AG04449 (cell line): Measurements from ENCODE around the gene PEMT.

ENCODE experiments used
- CTCF ChIA-PET: fragments of 350-600 bp; formaldehyde crosslinking; extraction: SDS; loops from one replicate; lab custom pipeline; 2021; ENCODE audit warnings: antibody characterized with exemption; lab: Yijun Ruan, JAX
- POLR2A ChIA-PET: fragments of 400-600, 350-600 bp; formaldehyde crosslinking; extraction: SDS; loops from one replicate; lab custom pipeline; 2020; ENCODE audit warnings: antibody characterized with exemption, inconsistent platforms; lab: Yijun Ruan, JAX
- DNase-seq: peaks from one replicate; pipeline ENCODE4 v3.0.0-alpha.2; 2010; ENCODE audit warnings: low read depth, low spot score
- H3K4me3 ChIP-seq: 2 replicates; pipeline ENCODE4 v1.5.1; 2011; ENCODE audit warnings: low read depth, mild to moderate bottlenecking, control low read depth, low read length
- TF ChIP-seq, protein P1 (sequence below): IDR thresholded peaks from one replicate; pipeline ENCODE4 v1.5.1; 2011; ENCODE audit warnings: mild to moderate bottlenecking, moderate library complexity, low read length, control low read depth, inconsistent platforms; ENCODE audit not compliant: insufficient read depth; ENCODE audit errors: missing control alignments

Gene PEMT

DNA sequence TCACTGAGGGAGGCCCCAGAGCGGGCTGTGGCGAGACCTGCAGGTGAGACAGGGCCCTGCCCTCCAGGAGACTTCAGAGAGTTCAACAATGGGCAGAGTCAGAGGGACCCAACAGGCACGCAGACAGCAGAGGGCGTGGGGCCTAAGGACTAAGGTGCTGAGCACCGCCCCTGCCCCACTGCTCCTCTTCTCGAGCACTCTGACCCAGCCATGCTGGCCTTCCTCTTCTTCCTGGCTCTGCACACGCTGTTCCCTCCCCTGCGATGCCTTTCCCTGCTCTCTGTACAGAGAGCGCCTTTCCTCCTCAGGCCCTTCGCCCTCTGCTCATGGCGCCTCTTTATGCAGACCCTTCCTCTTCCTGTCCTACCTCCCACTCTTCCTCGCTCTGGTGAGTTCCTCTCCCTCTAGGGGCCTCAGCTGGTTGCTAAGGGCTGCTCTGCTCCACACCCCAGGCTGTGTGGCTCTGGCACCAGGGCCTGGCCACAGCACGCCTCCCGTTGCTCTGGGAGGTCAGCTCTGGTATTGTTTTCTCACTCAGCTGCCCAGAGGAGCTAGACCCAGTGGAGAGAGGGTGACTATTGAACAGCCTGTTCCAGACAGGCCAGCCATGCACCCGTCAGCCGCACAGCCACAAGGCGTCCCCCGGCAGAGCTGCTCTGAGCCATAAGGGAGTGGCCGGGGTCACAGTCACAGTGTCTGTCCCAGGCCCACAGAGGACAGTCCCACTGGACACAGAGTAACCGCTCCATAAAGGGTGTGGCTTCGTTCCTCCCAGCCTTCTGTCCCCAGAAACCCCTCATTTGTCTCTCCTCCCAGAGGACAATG, 81.7 kb downstream of the PEMT start:
- H3K4me3 ChIP-seq, result no peak overlapping the region
- TF ChIP-seq, protein P1, sequence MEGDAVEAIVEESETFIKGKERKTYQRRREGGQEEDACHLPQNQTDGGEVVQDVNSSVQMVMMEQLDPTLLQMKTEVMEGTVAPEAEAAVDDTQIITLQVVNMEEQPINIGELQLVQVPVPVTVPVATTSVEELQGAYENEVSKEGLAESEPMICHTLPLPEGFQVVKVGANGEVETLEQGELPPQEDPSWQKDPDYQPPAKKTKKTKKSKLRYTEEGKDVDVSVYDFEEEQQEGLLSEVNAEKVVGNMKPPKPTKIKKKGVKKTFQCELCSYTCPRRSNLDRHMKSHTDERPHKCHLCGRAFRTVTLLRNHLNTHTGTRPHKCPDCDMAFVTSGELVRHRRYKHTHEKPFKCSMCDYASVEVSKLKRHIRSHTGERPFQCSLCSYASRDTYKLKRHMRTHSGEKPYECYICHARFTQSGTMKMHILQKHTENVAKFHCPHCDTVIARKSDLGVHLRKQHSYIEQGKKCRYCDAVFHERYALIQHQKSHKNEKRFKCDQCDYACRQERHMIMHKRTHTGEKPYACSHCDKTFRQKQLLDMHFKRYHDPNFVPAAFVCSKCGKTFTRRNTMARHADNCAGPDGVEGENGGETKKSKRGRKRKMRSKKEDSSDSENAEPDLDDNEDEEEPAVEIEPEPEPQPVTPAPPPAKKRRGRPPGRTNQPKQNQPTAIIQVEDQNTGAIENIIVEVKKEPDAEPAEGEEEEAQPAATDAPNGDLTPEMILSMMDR, result no peak
- no peak for DNase-seq
- CTCF ChIA-PET, result interaction anchor here (1.1 to 4.5 kb wide), 4 partner anchors 9 to 156 kb away, joined by 3 to 56 read pairs (median 10); partner anchors contain the start of gene RASD1
- POLR2A ChIA-PET, result interaction anchor here (1.1 to 2.9 kb wide), 2 partner anchors 13 kb away, joined by 3 to 20 read pairs; partner anchors contain the start of gene RASD1

DNA sequence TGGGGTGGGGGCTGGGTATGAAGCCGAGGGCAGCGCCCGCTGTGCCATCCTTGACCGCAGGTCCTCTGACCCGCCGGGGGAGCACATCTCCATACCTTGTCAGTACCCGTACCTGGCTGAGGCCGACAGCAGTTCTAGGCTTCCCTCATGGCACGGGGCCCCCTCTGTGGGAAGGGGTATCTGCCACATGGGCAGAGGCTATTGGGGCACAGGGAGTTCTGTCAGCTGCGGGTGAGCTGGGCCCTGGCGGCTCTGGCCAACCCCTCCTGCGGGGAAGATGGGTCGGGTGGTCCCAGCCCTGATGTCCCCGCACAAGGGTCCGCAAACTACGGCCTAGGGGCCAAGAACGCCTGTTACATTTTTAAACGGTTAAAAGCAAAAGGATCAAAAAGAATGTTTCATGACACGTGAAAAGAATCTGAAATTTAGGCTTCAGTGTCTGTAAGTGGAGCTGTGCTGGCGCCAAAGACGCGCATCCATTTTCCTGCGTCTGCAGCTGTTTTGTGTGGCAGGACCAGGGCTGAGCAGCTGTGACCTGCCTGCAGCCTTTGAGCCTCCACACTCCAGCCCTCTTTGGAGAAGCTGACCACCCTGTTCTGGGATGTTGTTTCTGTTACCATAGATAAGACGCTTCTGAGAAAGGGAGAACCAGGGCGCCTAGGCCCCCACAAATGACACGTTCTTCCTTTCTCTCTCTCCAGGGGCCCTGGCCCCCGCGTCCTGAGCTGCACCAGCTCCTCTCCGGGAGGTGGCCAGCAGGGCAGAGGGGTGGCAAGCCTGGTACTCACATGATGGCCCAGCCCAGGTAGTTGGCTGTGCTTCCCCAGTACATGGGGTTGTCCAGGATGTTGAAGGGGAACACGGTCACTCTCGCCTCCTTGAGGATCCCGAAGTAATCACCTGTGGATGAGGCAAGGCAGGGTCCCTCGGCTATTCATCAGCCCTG, 82.6 kb downstream of the PEMT start:
- CTCF ChIA-PET, result interaction anchor here (0.9 to 4.5 kb wide), 4 partner anchors 9 to 134 kb away, joined by 3 to 56 read pairs (median 4); partner anchors contain the start of gene RASD1
- TF ChIP-seq, protein P1, result no peak
- no peak for DNase-seq
- POLR2A ChIA-PET, result interaction anchor here (1.1 kb wide), 1 partner anchor 14 kb away, joined by 3 read pairs; no protein-coding TSS in a partner anchor
- H3K4me3 ChIP-seq, result no peak overlapping the region

DNA sequence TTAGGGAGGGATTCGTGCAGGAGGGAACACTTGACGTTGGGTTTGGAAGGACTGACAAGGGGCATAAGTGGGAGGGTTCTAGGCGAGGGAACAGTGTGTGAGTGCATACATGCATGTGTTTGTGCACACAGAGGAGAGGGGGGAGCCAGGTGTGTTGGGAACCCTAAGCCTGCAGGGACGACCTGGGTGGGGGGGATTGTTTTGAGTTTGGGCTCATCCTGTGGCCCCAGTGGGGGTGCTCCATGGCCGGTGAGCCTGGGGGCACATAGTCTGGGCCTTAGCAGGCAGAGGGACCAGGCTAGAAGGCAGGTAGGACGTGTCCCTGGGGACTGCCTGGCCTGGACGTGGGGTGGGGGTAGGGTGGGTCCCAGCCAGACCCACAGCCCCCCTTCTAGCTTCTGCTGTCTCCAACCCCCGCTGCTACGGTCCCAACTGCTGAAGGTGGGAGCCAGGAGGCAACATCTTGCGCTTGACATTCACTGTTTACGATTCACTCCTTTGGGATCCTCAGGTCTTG, 83.4 kb downstream of the PEMT start:
- no peak overlapping the region for H3K4me3 ChIP-seq
- ChIA-PET CTCF (interaction anchor here (1.5 to 3.6 kb wide), 3 partner anchors 8 to 60 kb away, joined by 3 to 42 read pairs (median 5); partner anchors contain the start of gene RASD1), POLR2A (no interaction called here)
- TF ChIP-seq, protein P1, result no peak
- DNase-seq, result no peak

DNA sequence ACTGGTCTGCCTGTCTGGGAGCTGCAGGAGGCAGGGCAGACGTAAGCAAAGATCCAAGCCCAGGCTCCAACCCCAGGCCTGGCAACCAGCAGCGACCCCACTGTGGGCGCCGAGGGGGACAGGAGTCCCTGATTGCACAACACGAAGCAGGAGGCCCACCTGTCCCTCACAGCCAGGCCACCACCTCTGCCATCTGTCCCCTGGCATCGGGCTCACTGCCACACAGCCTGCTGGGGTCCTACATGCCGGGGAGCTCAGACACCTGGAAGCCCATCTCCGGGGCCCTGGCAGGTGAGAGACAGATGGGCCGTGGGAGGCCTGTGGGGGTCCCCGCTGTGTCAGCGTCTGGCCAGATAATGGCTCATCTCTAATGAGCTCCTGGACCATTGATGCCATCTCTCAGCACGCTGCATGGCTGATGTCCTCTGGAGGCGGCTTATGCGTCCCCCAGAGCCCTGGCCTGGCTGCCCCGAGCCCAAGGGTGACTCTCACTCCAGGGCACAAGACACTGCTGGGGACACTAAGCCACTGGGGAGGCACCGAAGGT, 84.0 kb downstream of the PEMT start:
- POLR2A ChIA-PET, result no interaction called here
- CTCF ChIA-PET, result interaction anchor here (1.5 to 3.6 kb wide), 3 partner anchors 8 to 61 kb away, joined by 3 to 42 read pairs (median 5); partner anchors contain the start of gene RASD1
- no peak for DNase-seq
- no peak overlapping the region for H3K4me3 ChIP-seq
- TF ChIP-seq, protein P1, result no peak

DNA sequence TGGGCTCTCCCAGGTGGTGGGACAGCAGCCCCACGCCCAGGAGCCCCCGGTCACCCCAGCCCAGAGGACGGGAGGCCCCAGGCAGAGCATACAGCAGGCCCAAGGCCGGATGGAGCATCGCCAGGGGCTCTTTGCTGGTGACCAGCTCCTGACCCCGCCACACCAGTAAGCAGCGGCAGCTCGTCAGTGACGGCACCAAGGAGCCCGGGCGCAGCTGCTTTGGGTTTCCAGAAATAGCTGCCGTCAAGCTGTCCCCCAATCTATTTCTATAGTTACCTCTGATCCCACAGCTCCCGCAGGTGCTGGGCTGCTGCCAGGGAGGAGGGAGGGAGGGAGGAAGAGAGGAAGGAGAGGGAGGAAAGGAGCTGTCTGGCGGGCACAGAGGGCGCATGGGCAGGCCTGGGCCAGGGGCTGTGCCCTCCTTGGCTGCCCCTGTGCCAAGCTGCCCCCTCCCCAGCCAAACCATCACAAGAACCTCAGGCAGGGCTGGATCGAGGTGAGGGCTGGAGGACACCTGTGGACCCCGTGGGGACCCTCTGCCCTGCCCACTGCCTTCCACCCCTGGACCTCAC, 84.5 kb downstream of the PEMT start:
- POLR2A ChIA-PET, result no interaction called here
- TF ChIP-seq, protein P1, result no peak
- DNase-seq, result no peak
- CTCF ChIA-PET, result interaction anchor here (3.6 kb wide), 1 partner anchor 11 kb away, joined by 42 read pairs; the partner anchor contains the start of gene RASD1
- no peak overlapping the region for H3K4me3 ChIP-seq
